ENCODE data around the gene TMF1. TPM values are rescaled to one million over a fixed set of nuclear protein-coding genes. Genes with fewer than 3 reads are reported as not detected.

Gene TMF1
- total and polyA plus RNA-seq, 2 experiments from 2014 or later: 15.8 to 21.3 TPM

- DNase-seq (ENCODE audit: low spot score): no peak
- Histone ChIP-seq H3K4me3 (no peak overlapping the region), H3F3A (replicated peaks; ENCODE audit: low read depth) (no peaks in the 10 kb centered on the region), H4K20me1 (replicated peaks; ENCODE audit: insufficient read depth) (no peaks in the 10 kb centered on the region; the same call in 1 of the 2 replicates), H3K9me2 (ENCODE audit: insufficient read depth) (0 out of 2 replicates have a peak, but pooled peaks cover 3% of the 10 kb centered on the region), H3K4me2 (no peak overlapping the region), H3K27ac (ENCODE audit: low read depth) (no peak overlapping the region), H3K79me2 (replicated peaks; ENCODE audit: insufficient read depth) (no peaks in the 10 kb centered on the region), H3K4me1 (ENCODE audit: insufficient read depth) (no peaks in the 10 kb centered on the region), H3K36me3 (ENCODE audit: insufficient read depth) (peaks cover 10% of the 10 kb centered on the region), H2AFZ (no peak overlapping the region), H3K27me3 (ENCODE audit: insufficient read depth) (no peaks in the 10 kb centered on the region)
- no peak overlapping the region; the same call in 1 of the 2 replicates for H3K27ac Mint-ChIP-seq
- no peak for ATAC-seq
- peaks cover 51% of the 10 kb centered on the region for H3K36me3 Mint-ChIP-seq (ENCODE audit: low read depth)
- no peaks in the 10 kb centered on the region for H3K27me3 Mint-ChIP-seq (ENCODE audit: insufficient read depth, low read depth, poor library complexity)
- no peak overlapping the region for H3K4me3 Mint-ChIP-seq
- H3K9me3 Mint-ChIP-seq: no peaks in the 10 kb centered on the region
- no peak for TF ChIP-seq CREB1 (CRISPR knock-in tag; IDR thresholded peaks at IDR 0.05; ENCODE audit: low read depth)
- no peak for TF ChIP-seq EZH2phosphoT487 (IDR thresholded peaks at IDR 0.05; ENCODE audit: unreplicated experiment)
- TF ChIP-seq NANOG (IDR thresholded peaks at IDR 0.05; ENCODE audit: borderline replicate concordance): no peak
- TF ChIP-seq, protein P1, sequence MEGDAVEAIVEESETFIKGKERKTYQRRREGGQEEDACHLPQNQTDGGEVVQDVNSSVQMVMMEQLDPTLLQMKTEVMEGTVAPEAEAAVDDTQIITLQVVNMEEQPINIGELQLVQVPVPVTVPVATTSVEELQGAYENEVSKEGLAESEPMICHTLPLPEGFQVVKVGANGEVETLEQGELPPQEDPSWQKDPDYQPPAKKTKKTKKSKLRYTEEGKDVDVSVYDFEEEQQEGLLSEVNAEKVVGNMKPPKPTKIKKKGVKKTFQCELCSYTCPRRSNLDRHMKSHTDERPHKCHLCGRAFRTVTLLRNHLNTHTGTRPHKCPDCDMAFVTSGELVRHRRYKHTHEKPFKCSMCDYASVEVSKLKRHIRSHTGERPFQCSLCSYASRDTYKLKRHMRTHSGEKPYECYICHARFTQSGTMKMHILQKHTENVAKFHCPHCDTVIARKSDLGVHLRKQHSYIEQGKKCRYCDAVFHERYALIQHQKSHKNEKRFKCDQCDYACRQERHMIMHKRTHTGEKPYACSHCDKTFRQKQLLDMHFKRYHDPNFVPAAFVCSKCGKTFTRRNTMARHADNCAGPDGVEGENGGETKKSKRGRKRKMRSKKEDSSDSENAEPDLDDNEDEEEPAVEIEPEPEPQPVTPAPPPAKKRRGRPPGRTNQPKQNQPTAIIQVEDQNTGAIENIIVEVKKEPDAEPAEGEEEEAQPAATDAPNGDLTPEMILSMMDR (conservative IDR thresholded peaks at IDR 0.05; ENCODE audit: low read depth in 2 of 2): no peak
- TF ChIP-seq POLR2AphosphoS5 (IDR thresholded peaks at IDR 0.05; ENCODE audit: low read depth): no peak
- TF ChIP-seq ZNF114 (CRISPR knock-in tag; IDR thresholded peaks at IDR 0.05): no peak
- TF ChIP-seq ZNF331 (CRISPR knock-in tag; IDR thresholded peaks at IDR 0.05; ENCODE audit: low read depth): no peak
- H3K4me1 Mint-ChIP-seq: no peaks in the 10 kb centered on the region
Measured at GRCh38 chr3:68984011-68984530, 68.1 kb downstream of the TMF1 start.

DNA sequence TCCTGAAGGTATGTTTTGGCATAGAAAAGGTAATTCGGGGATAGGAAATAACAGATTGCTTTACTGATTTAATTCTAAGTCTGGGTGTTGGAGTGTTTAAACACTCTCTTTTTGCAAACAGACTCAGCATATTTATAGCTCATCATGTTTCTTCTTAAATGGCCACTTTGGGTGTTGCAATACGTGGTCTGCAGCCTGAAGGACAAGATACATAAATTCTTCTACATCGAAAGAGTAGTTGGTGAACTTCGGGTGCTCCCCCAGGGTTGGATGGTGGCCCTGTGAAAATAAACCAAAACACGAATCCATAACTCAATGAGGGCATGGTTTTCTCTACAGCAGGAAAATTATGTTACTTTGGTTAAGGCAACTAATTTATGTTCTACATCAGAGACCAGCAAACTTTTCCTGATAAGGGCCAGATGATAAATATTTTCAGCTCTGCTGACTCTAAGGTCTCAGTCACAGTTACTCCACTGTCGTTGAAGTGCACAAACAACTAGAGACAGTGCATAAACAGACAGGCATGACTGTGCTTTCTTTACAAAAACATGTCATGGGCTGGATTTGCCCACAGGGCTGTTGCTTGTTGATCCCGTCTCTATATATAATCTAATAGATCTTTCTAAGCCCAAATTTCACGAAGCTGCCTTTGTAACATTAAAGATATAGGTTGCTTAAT, 74.5 kb downstream of the TMF1 start:
- no peak overlapping the region for H3K4me3 ChIP-seq
- H3K9me2 ChIP-seq (ENCODE audit: insufficient read depth): no peaks in the 10 kb centered on the region
- Mint-ChIP-seq H3K4me1 (peaks cover 5% of the 10 kb centered on the region; the same call in 2 of the 3 replicates), H3K4me3 (no peak overlapping the region), H3K36me3 (ENCODE audit: low read depth) (peaks cover 30% of the 10 kb centered on the region), H3K27ac (no peak overlapping the region), H3K9me3 (no peaks in the 10 kb centered on the region), H3K27me3 (ENCODE audit: insufficient read depth, low read depth, poor library complexity) (no peaks in the 10 kb centered on the region)
- no peak overlapping the region for H3K27ac ChIP-seq (ENCODE audit: low read depth)
- H2AFZ ChIP-seq: no peak overlapping the region
- ATAC-seq: no peak
- H3K27me3 ChIP-seq (ENCODE audit: insufficient read depth): no peaks in the 10 kb centered on the region
- no peak for DNase-seq (ENCODE audit: low spot score)
- no peaks in the 10 kb centered on the region for H3K4me1 ChIP-seq (ENCODE audit: insufficient read depth)
- H4K20me1 ChIP-seq (replicated peaks; ENCODE audit: insufficient read depth): no peaks in the 10 kb centered on the region; the same call in 1 of the 2 replicates
- H3K79me2 ChIP-seq (replicated peaks; ENCODE audit: insufficient read depth): no peaks in the 10 kb centered on the region
- H3K4me2 ChIP-seq: no peak overlapping the region
- H3K36me3 ChIP-seq (ENCODE audit: insufficient read depth): peaks cover 20% of the 10 kb centered on the region
- no peaks in the 10 kb centered on the region for H3F3A ChIP-seq (replicated peaks; ENCODE audit: low read depth)
- TF ChIP-seq EZH2 (IDR thresholded peaks at IDR 0.05; ENCODE audit: low read depth, unreplicated experiment): no peak
- TF ChIP-seq ZNF331 (CRISPR knock-in tag; IDR thresholded peaks at IDR 0.05; ENCODE audit: low read depth): no peak
- TF ChIP-seq CREB1 (CRISPR knock-in tag; IDR thresholded peaks at IDR 0.05; ENCODE audit: low read depth): no peak
- TF ChIP-seq, protein P1 (conservative IDR thresholded peaks at IDR 0.05; ENCODE audit: low read depth in 2 of 2): no peak
- TF ChIP-seq JUNB (IDR thresholded peaks at IDR 0.05; ENCODE audit: unreplicated experiment): no peak
- TF ChIP-seq REST (IDR thresholded peaks at IDR 0.05; ENCODE audit: unreplicated experiment): no peak

Measured in GM23338 (cell line).